Lung (tissue), 12 donors: Measurements from ENCODE around the gene SRF. TPM values are rescaled to one million over a fixed set of nuclear protein-coding genes. Genes with fewer than 3 reads are reported as not detected.

ENCODE experiments used
- ATAC-seq: fragments of 200-7000 bp; cut with Tn5 transposase; one replicate; pipeline ENCODE4 v1.9.1; 2020; ENCODE audit warnings: moderate number of reproducible peaks; ENCODE audit not compliant: insufficient read depth, low FRiP score
- DNase-seq, 3 donors: peaks; one replicate each; pipeline ENCODE4 v3.0.0-alpha.2; 2013 to 2017
- H3K27ac ChIP-seq, 2 donors: one replicate each; pipeline ENCODE4 v1.5.1; 2013; ENCODE audit warnings: mild to moderate bottlenecking in 2 of 2, moderate library complexity in 2 of 2, control low read depth in 1 of 2, inconsistent platforms in 1 of 2, low read depth in 1 of 2, low read length in 1 of 2
- H3K27me3 ChIP-seq, 3 donors: one replicate each; pipeline ENCODE4 v1.5.1; 2013; ENCODE audit warnings: low read length in 2 of 3; ENCODE audit not compliant: control insufficient read depth in 3 of 3, insufficient read depth in 3 of 3
- H3K36me3 ChIP-seq, 4 donors: one replicate each; pipeline ENCODE4 v1.5.1; 2013; ENCODE audit warnings: low read length in 4 of 4, mild to moderate bottlenecking in 1 of 4, moderate library complexity in 1 of 4; ENCODE audit not compliant: control insufficient read depth in 4 of 4, insufficient read depth in 4 of 4
- H3K4me1 ChIP-seq, 5 donors: one replicate each; pipeline ENCODE4 v1.5.1; 2013; ENCODE audit warnings: low read length in 5 of 5, mild to moderate bottlenecking in 2 of 5, moderate library complexity in 1 of 5; ENCODE audit not compliant: control insufficient read depth in 5 of 5, insufficient read depth in 5 of 5
- H3K4me3 ChIP-seq: one replicate; pipeline ENCODE4 v1.5.1; 2013; ENCODE audit warnings: mild to moderate bottlenecking, control low read depth, moderate library complexity
- H3K9ac ChIP-seq, 2 donors: one replicate each; pipeline ENCODE4 v1.5.1; 2013; ENCODE audit warnings: low read length in 2 of 2, control low read depth in 1 of 2; ENCODE audit not compliant: insufficient read depth in 1 of 2
- H3K9me3 ChIP-seq, 4 donors: one replicate each; pipeline ENCODE4 v1.5.1; 2013; ENCODE audit warnings: low read length in 3 of 4, mild to moderate bottlenecking in 1 of 4, moderate library complexity in 1 of 4; ENCODE audit not compliant: control insufficient read depth in 4 of 4, insufficient read depth in 3 of 4
- CTCF ChIP-seq: IDR thresholded peaks from 2 replicates; pipeline ENCODE4 v1.5.1; 2012; ENCODE audit warnings: mild to moderate bottlenecking; ENCODE audit errors: control extremely low read depth, extremely low read depth
- WGBS, 2 donors: extraction: QIAGEN DNeasy Blood & Tissue Kit; methylation state at CpG; one replicate each; pipeline ENCODE4 v1.1.7; 2013; 5-methylcytosine and 5-hydroxymethylcytosine counted together
- polyA plus RNA-seq, 2 donors: library from polyadenylated mRNA; stranded (reverse); fragments of 200-250 nt; gene quantifications; one replicate each; pipeline ENCODE4 v1.2.1, GENCODE V29; 2013
- total RNA-seq, 2 donors: library from RNA; depleted of rRNA in 1 of 2; stranded (reverse); fragments of >200 nt in 1 of 2; gene quantifications; one replicate each; pipeline ENCODE4 v1.2.1, GENCODE V29; 2014 to 2021
- donor health status: control.
- donor health status: control.
- donor health status: Bipolar disorder and iron deficiency.
- donor health status: healthy.
- donor health status: DM: yes; HTN: yes; CAD: no.

The SRF gene
- total and polyA plus RNA-seq, 4 donors, result 12.7 to 42.0 (median 29.0) TPM

GRCh38 chr6:43124481-43124880, 46.6 kb upstream of the SRF start:
- DNase-seq, result no peak
- Histone ChIP-seq H3K36me3 (peaks cover 0 to 2% (median 0%) of the 10 kb centered on the region in 4 donors), H3K9me3 (no peaks in the 10 kb centered on the region), H3K4me3 (no peak overlapping the region), H3K27me3 (no peaks in the 10 kb centered on the region), H3K4me1 (peaks cover 0 to 91% (median 35%) of the 10 kb centered on the region in 5 donors), H3K9ac (no peak overlapping the region), H3K27ac (no peak overlapping the region)
- 85 to 87% methylated on average over 6 of the region's 6 CpGs for WGBS, 2 donors
- no peak for TF ChIP-seq CTCF
- no peak for ATAC-seq

- no peak overlapping the region for H3K27ac ChIP-seq
- peak; percentile 40 to 51 (median 51) for DNase-seq
Observed at GRCh38 chr6:43125119-43125518, 46.0 kb upstream of the SRF start.

GRCh38 chr6:43125555-43125954, 45.5 kb upstream of the SRF start:
- ATAC-seq (no peak), DNase-seq (no peak)
- TF ChIP-seq CTCF, result no peak
- H3K9ac ChIP-seq, result no peak overlapping the region
- no peak overlapping the region for H3K27ac ChIP-seq
- H3K27me3 ChIP-seq, result no peaks in the 10 kb centered on the region
- H3K36me3 ChIP-seq, result peaks cover 0 to 6% (median 4%) of the 10 kb centered on the region in 4 donors
- 90 to 94% methylated on average over 1 of the region's 1 CpG for whole genome bisulfite sequencing, 2 donors
- no peaks in the 10 kb centered on the region for H3K9me3 ChIP-seq
- peaks cover 0 to 86% (median 31%) of the 10 kb centered on the region in 5 donors for H3K4me1 ChIP-seq
- H3K4me3 ChIP-seq, result no peak overlapping the region

More at GRCh38 chr6:43125119-43125518, 46.0 kb upstream of the SRF start:
- H3K9me3 ChIP-seq, result no peaks in the 10 kb centered on the region
- no peak overlapping the region for H3K9ac ChIP-seq
- no peak for TF ChIP-seq CTCF
- no peak for ATAC-seq
- H3K4me1 ChIP-seq, result peaks cover 0 to 91% (median 36%) of the 10 kb centered on the region in 5 donors
- no peaks in the 10 kb centered on the region for H3K27me3 ChIP-seq
- no peak overlapping the region for H3K4me3 ChIP-seq
- H3K36me3 ChIP-seq, result peaks cover 0 to 4% (median under 1%) of the 10 kb centered on the region in 4 donors
- WGBS, 2 donors, result 73 to 83% methylated on average over 6 of the region's 6 CpGs

- no peaks in the 10 kb centered on the region for H3K27me3 ChIP-seq
- 81 to 89% methylated on average over 12 of the region's 12 CpGs for WGBS, 2 donors
- H3K27ac ChIP-seq, result no peak overlapping the region
- ATAC-seq (no peak), DNase-seq (no peak)
- no peak for TF ChIP-seq CTCF
- H3K4me1 ChIP-seq, result peaks cover 0 to 70% (median 16%) of the 10 kb centered on the region in 5 donors
- H3K9me3 ChIP-seq, result no peaks in the 10 kb centered on the region
- H3K9ac ChIP-seq, result no peak overlapping the region
- H3K36me3 ChIP-seq, result peaks cover 0 to 14% (median 10%) of the 10 kb centered on the region in 4 donors
- no peak overlapping the region for H3K4me3 ChIP-seq
Observed at GRCh38 chr6:43127180-43127579, 43.9 kb upstream of the SRF start.
